ENCODE data around the gene CUX1.

GRCh38 chr7:102169651-102170392 is 352.4 kb downstream of the CUX1 start:
- TF ChIP-seq POLR2A (IDR thresholded peaks at IDR 0.05), result no peak
- TF ChIP-seq CTCF (IDR thresholded peaks at IDR 0.05), result no peak

Measured in ovary (tissue), 3 donors.